Measurements from ENCODE around the gene LBX2. TPM values are rescaled to one million over a fixed set of nuclear protein-coding genes. Genes with fewer than 3 reads are reported as not detected.

The LBX2 gene
- total and polyA plus RNA-seq, 4 donors: 0.84 to 2.8 (median 2.5) TPM

- WGBS: 8% methylated on average over 60 of the region's 60 CpGs
- no peak for DNase-seq (ENCODE audit: low spot score)
- H3K9ac ChIP-seq (ENCODE audit: low read depth in 1 of 2, low read length in 2 of 2): no peak overlapping the region
- no peak overlapping the region for H3K27ac ChIP-seq (ENCODE audit: low read depth in 1 of 2, low read length in 2 of 2)
- H3K36me3 ChIP-seq (ENCODE audit: control insufficient read depth in 4 of 4, insufficient read depth in 3 of 4, low read depth in 1 of 4, low read length in 3 of 4): no peaks in the 10 kb centered on the region
- no peak for TF ChIP-seq NR2F2 (IDR thresholded peaks at IDR 0.05)
- TF ChIP-seq FOXA2 (IDR thresholded peaks at IDR 0.05): no peak
- no peak for TF ChIP-seq SP1 (IDR thresholded peaks at IDR 0.05)
- no peak for TF ChIP-seq HNF4A (conservative IDR thresholded peaks at IDR 0.05)
- TF ChIP-seq EGR1 (IDR thresholded peaks at IDR 0.05; ENCODE audit: low read depth in 2 of 2): no peak
- TF ChIP-seq MAX (IDR thresholded peaks at IDR 0.05): no peak
- TF ChIP-seq HNF4G (IDR thresholded peaks at IDR 0.05): no peak
- no peak for TF ChIP-seq JUND (IDR thresholded peaks at IDR 0.05)
- no peak for TF ChIP-seq RXRA (IDR thresholded peaks at IDR 0.05)
- TF ChIP-seq GABPA (IDR thresholded peaks at IDR 0.05 in 1 of 2, conservative IDR thresholded peaks at IDR 0.05 in 1 of 2): no peak
- no peak for TF ChIP-seq TAF1 (conservative IDR thresholded peaks at IDR 0.05)
- TF ChIP-seq YY1 (IDR thresholded peaks at IDR 0.05): no peak
- no peak for TF ChIP-seq FOXA1 (IDR thresholded peaks at IDR 0.05)
- no peak for TF ChIP-seq ATF3 (IDR thresholded peaks at IDR 0.05)
- TF ChIP-seq ZBTB33 (IDR thresholded peaks at IDR 0.05): no peak
- TF ChIP-seq REST (IDR thresholded peaks at IDR 0.05): no peak
- no peak for TF ChIP-seq RAD21 (IDR thresholded peaks at IDR 0.05)
- peaks cover 11 to 30% (median 13%) of the 10 kb centered on the region in 4 donors for H3K27me3 ChIP-seq (ENCODE audit: control insufficient read depth in 4 of 4, insufficient read depth in 4 of 4, low read length in 3 of 4)
- peaks cover 9 to 19% (median 13%) of the 10 kb centered on the region in 4 donors for H3K4me1 ChIP-seq (ENCODE audit: control insufficient read depth in 4 of 4, insufficient read depth in 4 of 4, low read length in 3 of 4)
- peak overlapping the region in 2 of 3 donors; percentile 19 to 26 for H3K4me3 ChIP-seq (ENCODE audit: low read depth in 1 of 3, low read length in 3 of 3)
- H3K9me3 ChIP-seq (ENCODE audit: control insufficient read depth in 4 of 4, low read length in 3 of 4): no peaks in the 10 kb centered on the region
These were observed 16.0 kb upstream of the LBX2 start for GRCh38 chr2:74515271-74515980.
